NT2/D1 (cell line): ENCODE measurements around the gene INVS.

Experiments
- DNase-seq: peaks from one replicate; pipeline ENCODE4 v3.0.0-alpha.2; 2011; ENCODE audit warnings: low read depth, low spot score
- H3K27me3 ChIP-seq: 2 replicates; pipeline ENCODE4 v1.6.0; 2011; ENCODE audit warnings: mild to moderate bottlenecking; ENCODE audit not compliant: insufficient read length, insufficient read depth
- H3K36me3 ChIP-seq: 2 replicates; pipeline ENCODE4 v1.6.1; 2011; ENCODE audit warnings: mild to moderate bottlenecking, low read length, mixed read lengths; ENCODE audit not compliant: insufficient read depth, insufficient read length
- H3K4me1 ChIP-seq: 2 replicates; pipeline ENCODE4 v1.5.1; 2011; ENCODE audit not compliant: insufficient read depth, insufficient read length
- H3K4me3 ChIP-seq: 2 replicates; pipeline ENCODE4 v1.5.1; 2011; ENCODE audit warnings: low read depth; ENCODE audit not compliant: insufficient read length
- H3K9ac ChIP-seq: 2 replicates; pipeline ENCODE4 v1.6.0; 2011; ENCODE audit warnings: low read depth; ENCODE audit not compliant: insufficient read length
- H3K9me3 ChIP-seq: 2 replicates; pipeline ENCODE4 v1.5.1; 2011; ENCODE audit warnings: mild to moderate bottlenecking, low read length; ENCODE audit not compliant: insufficient read depth
- SUZ12 ChIP-seq: IDR thresholded peaks from 2 replicates; pipeline ENCODE4 v1.6.1; 2011; ENCODE audit not compliant: insufficient read length, insufficient read depth; ENCODE audit errors: extremely low read depth
- YY1 ChIP-seq: IDR thresholded peaks from 2 replicates; pipeline ENCODE4 v1.6.1; 2011; ENCODE audit not compliant: insufficient read length, insufficient read depth
- ZNF274 ChIP-seq: IDR thresholded peaks from 2 replicates; pipeline ENCODE4 v1.6.1; 2011; ENCODE audit warnings: mild to moderate bottlenecking, low read depth, low read length

INVS gene

GRCh38 chr9:100191264-100191663, 92.2 kb downstream of the INVS start:
- TF ChIP-seq ZNF274: no peak
- TF ChIP-seq SUZ12: no peak
- no peak for TF ChIP-seq YY1
- no peaks in the 10 kb centered on the region for H3K27me3 ChIP-seq

DNA sequence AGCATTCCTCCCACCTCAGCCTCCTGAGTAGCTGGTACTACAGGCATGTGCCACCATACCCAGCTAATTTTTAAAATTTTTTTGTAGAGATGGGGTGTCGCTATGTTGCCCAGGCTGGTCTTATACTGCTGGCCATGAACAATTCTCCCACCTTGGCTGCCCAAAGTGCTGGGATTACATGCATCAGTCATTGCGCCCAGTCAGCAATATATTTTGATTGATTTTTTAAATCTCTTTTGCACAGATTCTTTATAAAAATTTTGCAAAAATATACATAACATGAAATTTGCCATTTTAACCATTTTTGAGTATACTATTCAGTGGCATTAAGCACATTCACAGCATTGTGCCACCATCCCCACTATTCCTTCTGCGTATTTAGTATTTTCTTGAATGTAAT, 94.0 kb downstream of the INVS start:
- peaks cover 28% of the 10 kb centered on the region for H3K9me3 ChIP-seq
- TF ChIP-seq YY1 (no peak), ZNF274 (no peak), SUZ12 (no peak)
- no peak for DNase-seq
- no peak overlapping the region for H3K4me3 ChIP-seq
- no peaks in the 10 kb centered on the region for H3K36me3 ChIP-seq
- no peaks in the 10 kb centered on the region for H3K27me3 ChIP-seq
- H3K9ac ChIP-seq: no peak overlapping the region
- no peaks in the 10 kb centered on the region for H3K4me1 ChIP-seq

More at GRCh38 chr9:100191264-100191663, 92.2 kb downstream of the INVS start:
- no peaks in the 10 kb centered on the region for H3K4me1 ChIP-seq
- H3K9ac ChIP-seq: no peak overlapping the region
- H3K36me3 ChIP-seq: no peaks in the 10 kb centered on the region
- no peak for DNase-seq
- H3K9me3 ChIP-seq: peaks cover 28% of the 10 kb centered on the region
- H3K4me3 ChIP-seq: no peak overlapping the region

DNA sequence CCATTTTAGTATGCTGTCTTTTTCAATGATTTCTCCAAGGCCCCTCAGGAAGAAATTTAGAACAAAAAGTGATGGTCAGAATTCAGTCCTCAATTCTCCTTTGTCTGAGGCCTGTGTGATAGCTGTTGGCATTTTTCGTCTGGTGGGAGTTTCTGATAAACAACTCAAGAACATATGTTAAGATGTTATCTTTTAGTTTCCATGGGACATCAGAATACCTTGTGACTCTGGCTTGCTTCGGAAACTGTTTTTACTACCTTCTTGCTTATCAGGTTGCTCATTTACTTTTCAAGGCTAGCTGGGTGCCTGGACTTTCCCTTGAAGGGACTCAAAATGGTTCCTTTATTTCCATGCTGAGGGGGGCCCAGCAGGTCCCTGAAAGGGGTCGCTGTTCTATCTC, 97.2 kb downstream of the INVS start:
- H3K9ac ChIP-seq: no peak overlapping the region
- no peak for TF ChIP-seq SUZ12
- TF ChIP-seq YY1: no peak
- no peak for TF ChIP-seq ZNF274
- no peak overlapping the region for H3K4me3 ChIP-seq
- no peaks in the 10 kb centered on the region for H3K4me1 ChIP-seq
- H3K27me3 ChIP-seq: no peaks in the 10 kb centered on the region
- H3K9me3 ChIP-seq: peaks cover 8% of the 10 kb centered on the region; the same call in 1 of the 2 replicates
- DNase-seq: no peak
- H3K36me3 ChIP-seq: no peaks in the 10 kb centered on the region

DNA sequence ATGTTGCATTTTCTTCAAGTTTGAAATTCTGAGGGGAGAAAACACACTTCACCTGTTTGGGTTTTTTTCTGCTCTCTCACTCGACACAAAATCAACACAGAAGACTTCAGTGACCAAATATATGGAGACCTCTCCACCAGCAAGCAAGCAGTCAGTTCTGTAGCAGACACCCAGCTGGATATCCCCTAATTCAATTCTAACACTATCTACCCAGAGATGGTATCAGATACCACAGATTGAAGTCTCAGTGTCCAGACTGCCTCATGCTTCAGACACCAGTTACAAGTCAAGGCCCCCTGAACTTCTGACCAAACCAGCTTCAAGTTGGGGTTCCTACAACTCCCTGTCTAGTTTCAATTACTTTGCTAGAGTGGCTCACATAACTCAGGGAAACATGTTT, 97.8 kb downstream of the INVS start:
- Histone ChIP-seq H3K9me3 (0 out of 2 replicates have a peak, but pooled peaks cover 2% of the 10 kb centered on the region), H3K4me3 (no peak overlapping the region), H3K4me1 (no peaks in the 10 kb centered on the region), H3K9ac (no peak overlapping the region), H3K27me3 (no peaks in the 10 kb centered on the region), H3K36me3 (no peaks in the 10 kb centered on the region)
- no peak for DNase-seq
- TF ChIP-seq ZNF274: no peak
- no peak for TF ChIP-seq SUZ12
- no peak for TF ChIP-seq YY1

DNA sequence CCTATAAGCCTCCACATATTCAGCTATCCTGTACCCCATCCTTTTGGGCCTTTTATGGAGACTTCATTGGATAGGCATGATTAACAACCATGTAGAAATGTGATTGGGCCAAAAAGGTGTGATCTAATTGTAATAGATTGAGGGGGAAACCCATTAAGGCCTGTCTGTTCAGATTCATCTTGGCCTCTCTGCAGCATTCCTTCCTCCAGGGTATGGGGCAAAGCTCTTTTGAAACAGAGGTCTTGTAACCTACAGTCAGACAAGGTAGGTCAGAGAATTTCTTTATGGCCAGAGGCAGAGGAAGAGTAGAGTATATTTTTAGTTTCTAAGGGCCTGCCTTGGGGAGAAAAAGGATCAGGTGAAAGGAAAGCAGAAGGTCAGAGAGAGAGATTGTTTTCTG, 98.5 kb downstream of the INVS start:
- TF ChIP-seq ZNF274: no peak
- TF ChIP-seq SUZ12: no peak
- TF ChIP-seq YY1: no peak
- DNase-seq: no peak
- H3K9ac ChIP-seq: no peak overlapping the region

DNA sequence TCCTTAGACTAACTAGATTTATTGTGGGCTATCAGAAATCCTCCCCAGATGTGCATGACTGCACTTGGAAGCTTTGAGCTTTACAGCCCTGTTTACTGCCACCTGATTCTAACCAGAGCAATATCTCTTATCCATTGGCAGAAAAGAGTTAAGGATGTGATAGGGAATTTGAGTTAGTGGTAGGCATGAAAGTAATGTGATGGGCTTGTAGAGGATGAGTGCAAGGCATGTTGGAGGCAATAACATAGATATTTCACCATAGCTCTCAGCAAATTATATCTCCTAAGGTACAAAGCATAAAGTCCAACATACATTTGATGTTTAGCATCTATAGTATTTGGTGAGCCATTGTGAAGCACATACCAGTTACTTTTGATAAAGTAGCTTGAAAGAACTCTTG, 103.8 kb downstream of the INVS start:
- peaks cover 2% of the 10 kb centered on the region for H3K4me1 ChIP-seq
- no peak for TF ChIP-seq YY1
- no peak for TF ChIP-seq SUZ12
- TF ChIP-seq ZNF274: no peak
- no peak overlapping the region for H3K4me3 ChIP-seq
- no peaks in the 10 kb centered on the region for H3K27me3 ChIP-seq
- H3K9me3 ChIP-seq: no peaks in the 10 kb centered on the region
- DNase-seq: no peak
- no peaks in the 10 kb centered on the region for H3K36me3 ChIP-seq
- H3K9ac ChIP-seq: no peak overlapping the region

More for the DNA sequence above, 98.5 kb downstream of the INVS start:
- H3K27me3 ChIP-seq: no peaks in the 10 kb centered on the region
- H3K4me3 ChIP-seq: no peak overlapping the region
- no peaks in the 10 kb centered on the region for H3K36me3 ChIP-seq
- no peaks in the 10 kb centered on the region for H3K4me1 ChIP-seq
- H3K9me3 ChIP-seq: no peaks in the 10 kb centered on the region

DNA sequence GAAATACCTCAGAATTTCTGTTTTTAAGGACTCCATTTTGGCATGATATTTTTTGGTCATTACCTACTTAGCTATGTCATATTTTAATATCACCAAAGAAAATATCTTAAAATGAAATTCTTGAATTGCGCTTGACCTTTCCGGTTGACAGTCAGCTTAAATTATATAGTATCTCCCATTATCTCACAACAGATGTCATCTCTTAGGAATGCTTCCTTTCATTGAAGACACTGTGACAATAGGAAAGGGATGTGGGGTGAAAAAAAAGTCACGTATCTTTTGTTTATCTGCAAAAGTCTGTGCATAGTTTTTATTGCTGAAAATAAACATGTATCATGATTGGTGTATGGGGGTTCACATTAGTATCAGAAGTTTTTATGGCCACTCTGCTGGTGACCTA, 105.8 kb downstream of the INVS start:
- no peak for TF ChIP-seq ZNF274
- TF ChIP-seq YY1: no peak
- no peak for TF ChIP-seq SUZ12
- Histone ChIP-seq H3K27me3 (no peaks in the 10 kb centered on the region), H3K9me3 (no peaks in the 10 kb centered on the region), H3K9ac (no peak overlapping the region), H3K4me1 (peaks cover 2% of the 10 kb centered on the region), H3K4me3 (no peak overlapping the region), H3K36me3 (no peaks in the 10 kb centered on the region)
- no peak for DNase-seq

DNA sequence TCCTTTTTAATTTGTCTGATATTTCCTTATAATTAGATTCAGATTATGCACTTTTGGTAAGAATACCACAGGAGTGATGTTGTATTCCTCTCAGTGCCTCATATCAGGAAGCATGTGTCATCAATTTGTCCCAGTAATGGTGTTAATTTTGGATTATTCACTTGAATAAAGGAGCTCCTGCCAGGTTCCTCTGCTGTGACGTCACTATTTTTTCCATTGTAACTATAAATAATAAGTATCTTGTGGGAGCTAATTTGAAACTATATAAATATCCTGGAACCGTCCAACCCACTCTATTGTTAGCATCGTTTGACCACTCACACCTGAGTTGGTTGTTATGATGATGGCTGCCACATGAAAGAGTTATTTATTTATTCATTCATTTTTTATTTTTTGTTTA, 107.9 kb downstream of the INVS start:
- no peak for TF ChIP-seq ZNF274
- no peak for TF ChIP-seq SUZ12
- TF ChIP-seq YY1: no peak
- H3K4me3 ChIP-seq: no peak overlapping the region
- H3K36me3 ChIP-seq: no peaks in the 10 kb centered on the region
- H3K9ac ChIP-seq: no peak overlapping the region
- no peaks in the 10 kb centered on the region for H3K27me3 ChIP-seq
- no peaks in the 10 kb centered on the region for H3K9me3 ChIP-seq
- DNase-seq: no peak
- H3K4me1 ChIP-seq: peaks cover 2% of the 10 kb centered on the region
